Stimulated activated CD4-positive, alpha-beta T cell treated with anti-CD3 and anti-CD28 coated beads, Interleukin-2, amount 100 ng/mL, for 48 hours (primary cell): ENCODE measurements around the gene EXOC4.
"Not testable (repeated sequence)": the region's sequence is repeated elsewhere in the genome, so short reads cannot be mapped to it uniquely, and the experiment has no call there.

ENCODE experiments used
- DNase-seq, 2 donors: peaks; one replicate each; pipeline ENCODE4 v3.0.0-alpha.2; 2020

The EXOC4 gene

GRCh38 chr7:133971625-133972024 lies 718.7 kb downstream of the EXOC4 start:
- DNase-seq, result no peak

GRCh38 chr7:133973710-133974109 lies 720.8 kb downstream of the EXOC4 start:
- no peak for DNase-seq

GRCh38 chr7:133975130-133975529 lies 722.3 kb downstream of the EXOC4 start:
- no peak for DNase-seq

GRCh38 chr7:133976140-133976539 lies 723.3 kb downstream of the EXOC4 start:
- no peak for DNase-seq

- DNase-seq, result no peak
Measured at GRCh38 chr7:133977409-133978274, 724.8 kb downstream of the EXOC4 start.

GRCh38 chr7:133978502-133979295 lies 725.8 kb downstream of the EXOC4 start:
- DNase-seq, result no peak

GRCh38 chr7:133980804-133981203 lies 727.9 kb downstream of the EXOC4 start:
- no peak for DNase-seq

- DNase-seq, result no peak
Measured at GRCh38 chr7:133983685-133984419, 731.0 kb downstream of the EXOC4 start.

- DNase-seq, result no peak
Measured at GRCh38 chr7:133985300-133985699, 732.4 kb downstream of the EXOC4 start.

GRCh38 chr7:133987582-133987981 lies 734.7 kb downstream of the EXOC4 start:
- DNase-seq, result no peak

- no peak for DNase-seq
Measured at GRCh38 chr7:133993547-133993946, 740.7 kb downstream of the EXOC4 start.

- DNase-seq, result not testable (repeated sequence)
Measured at GRCh38 chr7:133994100-133994499, 741.2 kb downstream of the EXOC4 start.

GRCh38 chr7:133997463-133997862 lies 744.6 kb downstream of the EXOC4 start:
- DNase-seq, result no peak

GRCh38 chr7:133999178-133999577 lies 746.3 kb downstream of the EXOC4 start:
- DNase-seq, result no peak

GRCh38 chr7:134004829-134005505 lies 752.1 kb downstream of the EXOC4 start:
- no peak for DNase-seq

- no peak for DNase-seq
Measured at GRCh38 chr7:134009314-134010110, 756.6 kb downstream of the EXOC4 start.

- no peak for DNase-seq
Measured at GRCh38 chr7:134013249-134013648, 760.4 kb downstream of the EXOC4 start.

GRCh38 chr7:134014935-134015334 lies 762.1 kb downstream of the EXOC4 start:
- no peak for DNase-seq

- peak in 1 of 2 donors; percentile 3 for DNase-seq
Measured at GRCh38 chr7:134016223-134016941, 763.5 kb downstream of the EXOC4 start.

GRCh38 chr7:134016942-134017303 lies 764.0 kb downstream of the EXOC4 start:
- DNase-seq, result no peak

GRCh38 chr7:134018306-134018705 lies 765.4 kb downstream of the EXOC4 start:
- no peak for DNase-seq
